Keratinocyte (primary cell): ENCODE data around the gene GRK3.

Experiments
- CTCF ChIP-seq, 3 experiments: IDR thresholded peaks in 1 of 3; conservative IDR thresholded peaks in 1 of 3; optimal IDR thresholded peaks in 1 of 3; 2 replicates in 2 of 3; 3 replicates in 1 of 3; pipeline versions ENCODE3 to v1.5.1; 2011; ENCODE audit warnings: low read length in 3 of 3, mild to moderate bottlenecking in 3 of 3, moderate library complexity in 2 of 3, control low read depth in 1 of 3, inconsistent platforms in 1 of 3; ENCODE audit not compliant: insufficient read depth in 2 of 3; ENCODE audit errors: extremely low read depth in 1 of 3
- EZH2 ChIP-seq: IDR thresholded peaks from one replicate; pipeline ENCODE4 v1.6.1; 2012; ENCODE audit warnings: inconsistent platforms, mild to moderate bottlenecking, low read length, moderate library complexity

DNA sequence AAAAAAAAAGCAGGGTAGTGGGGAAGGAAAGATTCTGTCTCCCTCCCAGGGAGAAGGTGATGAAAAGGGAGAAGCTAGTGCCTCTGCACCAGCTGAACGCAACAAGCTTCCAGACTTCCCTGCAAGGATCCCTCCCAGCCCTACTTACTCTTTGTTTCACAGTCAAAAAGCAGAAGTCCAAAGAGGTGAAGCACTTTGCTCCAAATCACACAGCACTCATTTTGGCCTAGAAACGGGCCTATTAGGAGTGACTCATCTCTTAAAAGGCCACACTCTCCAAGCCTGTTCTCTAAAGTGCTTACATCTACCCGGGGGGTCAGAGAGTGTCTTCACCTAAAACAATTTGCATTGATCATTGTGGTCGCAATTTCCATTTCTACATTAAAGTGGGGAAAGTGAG lies 17.7 kb upstream of the GRK3 start:
- TF ChIP-seq CTCF (optimal IDR thresholded peaks at IDR 0.05 in 1 of 3, IDR thresholded peaks at IDR 0.05 in 1 of 3, conservative IDR thresholded peaks at IDR 0.05 in 1 of 3; ENCODE audit: extremely low read depth in 1 of 3, insufficient read depth in 2 of 3, low read length in 3 of 3) (no peak), EZH2 (no peak)
